Neural progenitor cell (in vitro differentiated cells): ENCODE data around the gene AMZ2. TPM values are rescaled to one million over a fixed set of nuclear protein-coding genes. Genes with fewer than 3 reads are reported as not detected.
A peak's percentile ranks its signal among the peaks of the same experiment; 100 is the strongest.

ENCODE experiments used
- DNase-seq: peaks from one replicate; pipeline ENCODE4 v3.0.0-alpha.2; 2016; ENCODE audit warnings: low spot score
- H2AFZ ChIP-seq: fragments of 200-600 bp; sonication (generic); replicated peaks from 2 replicates; pipeline ENCODE4 v1.6.1; 2016; ENCODE audit warnings: antibody characterized with exemption
- H3F3A ChIP-seq: fragments of 200-600 bp; sonication (generic); 2 replicates; pipeline ENCODE4 v1.6.1; 2016; ENCODE audit warnings: antibody characterized with exemption, low read depth
- H3K27ac ChIP-seq: fragments of 200-600 bp; sonication (generic); 2 replicates; pipeline ENCODE4 v1.5.1; 2016; ENCODE audit warnings: mild to moderate bottlenecking
- H3K27me3 ChIP-seq: fragments of 200-600 bp; sonication (generic); 2 replicates; pipeline ENCODE4 v1.6.1; 2016; ENCODE audit warnings: mild to moderate bottlenecking, moderate library complexity
- H3K36me3 ChIP-seq: fragments of 200-600 bp; sonication (generic); 2 replicates; pipeline ENCODE4 v1.5.1; 2016
- H3K4me1 ChIP-seq: fragments of 200-600 bp; sonication (generic); 2 replicates; pipeline ENCODE4 v1.6.1; 2016; ENCODE audit warnings: mixed run types
- H3K4me2 ChIP-seq: fragments of 200-600 bp; sonication (generic); 2 replicates; pipeline ENCODE4 v1.6.1; 2016
- H3K4me3 ChIP-seq: fragments of 200-600 bp; sonication (generic); 2 replicates; pipeline ENCODE4 v1.5.1; 2016
- H3K79me2 ChIP-seq: fragments of 200-600 bp; sonication (generic); 2 replicates; pipeline ENCODE4 v1.6.1; 2016; ENCODE audit warnings: low read depth
- H3K9ac ChIP-seq: fragments of 200-600 bp; sonication (generic); 2 replicates; pipeline ENCODE4 v1.6.1; 2016
- H3K9me3 ChIP-seq: fragments of 200-600 bp; sonication (generic); 2 replicates; pipeline ENCODE4 v1.5.1; 2016; ENCODE audit warnings: low read depth
- H4K20me1 ChIP-seq: fragments of 200-600 bp; sonication (generic); 2 replicates; pipeline ENCODE4 v1.6.1; 2016; ENCODE audit warnings: low read depth
- H3K27ac Mint-ChIP-seq: 3 replicates; pipeline ENCODE4 v1.8.0; 2021; ENCODE audit warnings: mixed read lengths
- H3K27me3 Mint-ChIP-seq: 2 replicates; pipeline ENCODE4 v1.8.0; 2022; ENCODE audit warnings: low read depth, mild to moderate bottlenecking, inconsistent platforms, moderate library complexity, mixed read lengths; ENCODE audit not compliant: insufficient read depth
- H3K36me3 Mint-ChIP-seq: 3 replicates; pipeline ENCODE4 v1.8.0; 2021; ENCODE audit warnings: mixed read lengths
- H3K4me1 Mint-ChIP-seq: 3 replicates; pipeline ENCODE4 v1.8.0; 2021; ENCODE audit warnings: mixed read lengths
- H3K4me3 Mint-ChIP-seq: 3 replicates; pipeline ENCODE4 v1.8.0; 2021; ENCODE audit warnings: mild to moderate bottlenecking, moderate library complexity, mixed read lengths
- H3K9me3 Mint-ChIP-seq: 3 replicates; pipeline ENCODE4 v1.8.0; 2020; ENCODE audit warnings: mixed read lengths
- CTCF ChIP-seq: fragments of 200-600 bp; sonication (generic); IDR thresholded peaks from 2 replicates; pipeline ENCODE4 v1.5.1; 2017; ENCODE audit warnings: antibody characterized with exemption, mild to moderate bottlenecking
- EZH2 ChIP-seq: fragments of 200-600 bp; sonication (generic); IDR thresholded peaks from 2 replicates; pipeline ENCODE4 v1.6.1; 2017; ENCODE audit warnings: antibody characterized with exemption, mild to moderate bottlenecking, moderate library complexity
- EZH2phosphoT487 ChIP-seq: fragments of 200-600 bp; sonication (generic); IDR thresholded peaks from 2 replicates; pipeline ENCODE4 v1.6.1; 2017; ENCODE audit warnings: antibody characterized with exemption
- total RNA-seq: library from RNA; depleted of rRNA; stranded (reverse); fragments of >200 nt; gene quantifications from 2 replicates; pipeline ENCODE4 v1.2.3, GENCODE V29; 2015; ENCODE audit warnings: low replicate concordance

AMZ2 gene
- total RNA-seq, 1 donor from 2014 or later: 150 TPM

DNA sequence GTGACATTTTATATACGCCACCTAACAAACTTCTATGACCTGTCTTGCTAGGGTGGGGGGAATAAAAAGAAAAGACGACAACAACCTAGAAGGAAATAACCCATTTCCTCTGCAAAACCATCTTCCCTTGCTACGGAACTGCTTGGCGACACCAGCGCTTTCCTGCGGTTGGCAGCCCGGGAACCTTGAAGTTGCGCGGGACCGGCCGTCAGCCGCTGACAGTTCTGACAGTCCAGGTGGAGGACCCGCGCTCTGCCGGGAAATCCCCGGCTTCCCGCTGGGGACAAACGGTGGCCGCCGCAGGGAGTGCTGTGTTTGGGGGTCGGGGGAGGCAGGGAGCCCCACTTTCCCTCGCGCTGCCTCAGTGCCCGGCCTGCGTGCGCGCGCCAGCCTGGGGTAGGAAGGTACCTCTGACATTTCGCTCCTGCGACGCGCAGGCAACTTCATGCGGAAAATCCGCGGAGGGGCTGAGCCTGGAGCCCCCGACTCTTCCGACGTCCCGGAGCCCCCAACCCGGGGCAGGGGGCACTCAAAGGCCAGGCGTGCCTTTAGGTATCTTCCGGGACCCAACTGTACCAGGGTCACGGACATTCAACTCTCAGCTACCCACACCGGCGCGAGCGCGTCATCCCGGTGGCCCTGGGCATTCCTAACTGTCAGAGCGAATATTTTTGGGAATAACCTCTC, 42.6 kb downstream of the AMZ2 start:
- no peak overlapping the region for H2AFZ ChIP-seq
- peak; percentile 58 for DNase-seq
- H3K79me2 ChIP-seq: no peaks in the 10 kb centered on the region
- no peaks in the 10 kb centered on the region for H3K9me3 ChIP-seq
- no peaks in the 10 kb centered on the region for H3K36me3 ChIP-seq
- Mint-ChIP-seq H3K4me3 (peak overlapping the region; percentile 96), H3K27me3 (peaks cover 23% of the 10 kb centered on the region), H3K9me3 (no peaks in the 10 kb centered on the region), H3K36me3 (no peaks in the 10 kb centered on the region), H3K4me1 (peaks cover 26% of the 10 kb centered on the region), H3K27ac (no peak overlapping the region)
- H3K4me2 ChIP-seq: peak overlapping the region; percentile 97
- peaks cover 62% of the 10 kb centered on the region for H3F3A ChIP-seq
- no peak for TF ChIP-seq CTCF
- TF ChIP-seq EZH2: peak; percentile 79
- TF ChIP-seq EZH2phosphoT487: peak; percentile 73
- H3K4me3 ChIP-seq: peak overlapping the region; percentile 89
- no peak overlapping the region for H3K9ac ChIP-seq
- peaks cover 9% of the 10 kb centered on the region for H4K20me1 ChIP-seq
- peaks cover 67% of the 10 kb centered on the region for H3K27me3 ChIP-seq
- H3K27ac ChIP-seq: no peak overlapping the region
- H3K4me1 ChIP-seq: peaks cover 33% of the 10 kb centered on the region

GRCh38 chr17:68290955-68291835, 43.4 kb downstream of the AMZ2 start, which contains the start of the genes ARSG and SLC16A6:
Gene ARSG, plus strand, starts transcription at chr17:68291495. Its CDS starts 15,999 bp downstream, at chr17:68307494.
Gene SLC16A6, minus strand, starts transcription at chr17:68291127. Its CDS starts 12,807 bp downstream, at chr17:68278320.
- Histone ChIP-seq H2AFZ (peak within 1 kb of the TSS; percentile 97), H3K36me3 (no peaks in the 10 kb centered on the region), H3K4me1 (peaks cover 36% of the 10 kb centered on the region), H3K9ac (peak within 1 kb of the TSS; percentile 56), H3K9me3 (no peaks in the 10 kb centered on the region), H3K27ac (peak within 1 kb of the TSS; percentile 45), H3K79me2 (no peaks in the 10 kb centered on the region), H3K4me2 (peak within 1 kb of the TSS; percentile 97), H3K4me3 (peak within 1 kb of the TSS; percentile 89), H3K27me3 (peaks cover 67% of the 10 kb centered on the region), H4K20me1 (peaks cover 9% of the 10 kb centered on the region), H3F3A (peaks cover 62% of the 10 kb centered on the region)
- Mint-ChIP-seq H3K36me3 (no peaks in the 10 kb centered on the region), H3K27me3 (peaks cover 21% of the 10 kb centered on the region), H3K4me3 (peak within 1 kb of the TSS; percentile 96), H3K4me1 (peaks cover 26% of the 10 kb centered on the region), H3K27ac (no peak within 1 kb of the TSS), H3K9me3 (no peaks in the 10 kb centered on the region)
- DNase-seq: peak; percentile 91
- TF ChIP-seq EZH2phosphoT487 (no peak), CTCF (no peak), EZH2 (no peak)

- H3K4me3 ChIP-seq: peak overlapping the region; percentile 89
- peaks cover 63% of the 10 kb centered on the region for H3K27me3 ChIP-seq
- Mint-ChIP-seq H3K4me1 (peaks cover 26% of the 10 kb centered on the region), H3K27me3 (peaks cover 24% of the 10 kb centered on the region), H3K36me3 (no peaks in the 10 kb centered on the region), H3K9me3 (no peaks in the 10 kb centered on the region), H3K4me3 (peak overlapping the region; percentile 89), H3K27ac (no peak overlapping the region)
- peaks cover 9% of the 10 kb centered on the region for H4K20me1 ChIP-seq
- no peaks in the 10 kb centered on the region for H3K36me3 ChIP-seq
- no peaks in the 10 kb centered on the region for H3K9me3 ChIP-seq
- peak overlapping the region; percentile 45 for H3K27ac ChIP-seq
- H3K4me1 ChIP-seq: peaks cover 45% of the 10 kb centered on the region
- TF ChIP-seq CTCF (peak; percentile 35), EZH2phosphoT487 (no peak), EZH2 (peak; percentile 60)
- H3F3A ChIP-seq: peaks cover 62% of the 10 kb centered on the region
- H3K9ac ChIP-seq: peak overlapping the region; percentile 56
- DNase-seq: peak; percentile 87
- H3K4me2 ChIP-seq: peak overlapping the region; percentile 97
- H2AFZ ChIP-seq: peak overlapping the region; percentile 97
- no peaks in the 10 kb centered on the region for H3K79me2 ChIP-seq
Observed at GRCh38 chr17:68291836-68292688, 44.2 kb downstream of the AMZ2 start.
